ENCODE results near the gene FALEC.

FALEC gene

DNA sequence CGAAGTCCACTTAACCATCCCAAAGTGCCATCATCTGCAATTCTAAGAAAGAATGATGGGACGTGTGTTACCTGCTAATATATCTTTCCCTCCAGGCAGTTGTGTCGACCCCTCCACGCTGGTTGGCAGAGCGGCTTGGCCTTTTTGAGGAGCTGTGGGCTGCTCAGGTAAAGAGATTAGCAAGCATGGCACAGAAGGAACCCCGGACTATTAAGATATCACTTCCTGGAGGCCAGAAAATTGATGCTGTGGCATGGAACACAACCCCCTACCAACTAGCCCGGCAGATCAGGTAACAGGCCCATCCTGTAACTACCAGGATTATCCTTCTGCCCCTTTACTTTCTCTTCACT lies 27.8 kb upstream of the FALEC start:
- no peaks in the 10 kb centered on the region for H3K9me3 Mint-ChIP-seq
- peak overlapping the region; percentile 97 for H3K4me3 Mint-ChIP-seq
- no peak for ATAC-seq (replicated peaks)
- peaks cover 20 to 41% of the 10 kb centered on the region in 2 donors for H3K4me1 Mint-ChIP-seq
- no peaks in the 10 kb centered on the region for H3K27me3 Mint-ChIP-seq
- H3K36me3 Mint-ChIP-seq = peaks cover 39 to 43% of the 10 kb centered on the region in 2 donors
- no peak for DNase-seq
- peak overlapping the region; percentile 100 for H3K27ac Mint-ChIP-seq

DNA sequence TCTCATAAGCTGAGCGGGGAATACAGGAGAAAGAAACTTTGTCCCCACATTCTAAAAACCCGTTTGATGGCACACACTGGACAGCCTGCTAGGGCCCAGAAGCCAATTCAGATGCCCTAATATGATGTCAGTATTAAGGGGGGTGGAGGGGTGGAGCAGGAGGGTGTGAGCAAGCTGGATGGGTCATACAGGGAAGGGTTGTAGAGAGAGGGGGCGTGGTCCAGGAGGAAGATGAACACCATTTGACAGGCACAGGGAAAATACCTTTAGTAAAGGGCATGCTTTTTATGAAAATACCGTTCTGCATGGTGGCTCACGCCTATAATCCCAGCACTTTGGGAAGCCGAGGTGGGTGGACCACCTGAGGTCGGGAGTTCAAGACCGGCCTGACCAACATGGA lies 22.4 kb upstream of the FALEC start:
- H3K4me3 Mint-ChIP-seq = no peak overlapping the region
- H3K4me1 Mint-ChIP-seq = peaks cover 9 to 30% of the 10 kb centered on the region in 2 donors
- peaks cover 68 to 72% of the 10 kb centered on the region in 2 donors for H3K36me3 Mint-ChIP-seq
- H3K9me3 Mint-ChIP-seq = no peaks in the 10 kb centered on the region
- no peak overlapping the region for H3K27ac Mint-ChIP-seq
- no peak for DNase-seq
- no peaks in the 10 kb centered on the region for H3K27me3 Mint-ChIP-seq
- peak in 1 of 2 donors; percentile 87 for ATAC-seq (replicated peaks)

DNA sequence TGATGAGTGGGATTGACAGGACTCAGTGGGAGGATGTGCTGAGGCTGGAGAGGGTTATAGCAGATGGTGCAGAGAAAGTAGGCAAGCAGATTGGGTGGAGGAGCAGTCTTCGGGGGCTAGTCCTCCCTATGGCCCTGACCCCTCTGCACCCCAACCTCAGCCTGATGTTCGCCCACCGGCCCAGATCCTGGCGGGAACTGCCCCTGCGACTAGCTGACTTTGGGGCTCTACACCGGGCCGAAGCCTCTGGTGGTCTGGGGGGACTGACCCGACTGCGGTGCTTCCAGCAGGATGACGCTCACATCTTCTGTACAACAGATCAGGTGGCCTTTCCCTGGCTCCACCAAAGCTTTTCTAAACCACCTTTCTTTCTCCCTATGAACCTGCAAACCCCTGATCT lies 17.2 kb upstream of the FALEC start:
- Mint-ChIP-seq H3K4me1 (peaks cover 2 to 9% of the 10 kb centered on the region in 2 donors), H3K9me3 (no peaks in the 10 kb centered on the region), H3K36me3 (peaks cover 63 to 68% of the 10 kb centered on the region in 2 donors), H3K27me3 (no peaks in the 10 kb centered on the region), H3K27ac (no peak overlapping the region), H3K4me3 (no peak overlapping the region)
- no peak for DNase-seq
- ATAC-seq (replicated peaks) = no peak

DNA sequence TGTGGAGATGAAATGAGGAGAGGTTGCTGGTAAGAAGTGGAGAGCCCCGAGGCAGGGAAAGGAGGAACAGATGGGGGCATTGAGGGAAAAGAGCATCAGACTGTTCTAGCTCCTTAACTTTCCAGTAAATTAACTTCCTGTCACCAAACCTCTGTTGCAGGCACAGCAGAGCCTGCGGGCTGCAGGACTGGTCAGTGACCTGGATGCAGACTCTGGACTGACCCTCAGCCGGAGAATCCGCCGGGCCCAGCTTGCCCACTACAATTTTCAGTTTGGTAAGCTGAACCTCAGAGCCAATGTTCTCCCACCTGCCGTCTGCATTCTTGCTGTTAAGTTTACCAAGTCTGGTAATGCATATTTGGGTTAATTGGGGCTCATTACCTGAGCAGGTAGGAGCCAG lies 10.1 kb upstream of the FALEC start:
- Mint-ChIP-seq H3K27me3 (no peaks in the 10 kb centered on the region), H3K4me1 (peaks cover 8 to 14% of the 10 kb centered on the region in 2 donors), H3K27ac (no peak overlapping the region), H3K36me3 (peaks cover 56 to 60% of the 10 kb centered on the region in 2 donors), H3K9me3 (no peaks in the 10 kb centered on the region), H3K4me3 (no peak overlapping the region)
- ATAC-seq (replicated peaks) (no peak), DNase-seq (no peak)

GRCh38 chr1:150507912-150508864 lies 7.4 kb upstream of the FALEC start, which contains the start of gene ECM1:
Gene ECM1 (plus strand): TSS chr1:150508109. CDS start chr1:150508210, 101 bp downstream.
- DNase-seq (no peak), ATAC-seq (replicated peaks) (peak in 1 of 2 donors; percentile 18)
- peak within 1 kb of the TSS; percentile 66 for H3K27ac Mint-ChIP-seq
- H3K36me3 Mint-ChIP-seq = peaks cover 62 to 68% of the 10 kb centered on the region in 2 donors
- H3K4me3 Mint-ChIP-seq = no peak within 1 kb of the TSS
- no peaks in the 10 kb centered on the region for H3K9me3 Mint-ChIP-seq
- H3K4me1 Mint-ChIP-seq = peaks cover 17 to 21% of the 10 kb centered on the region in 2 donors
- no peaks in the 10 kb centered on the region for H3K27me3 Mint-ChIP-seq

- ATAC-seq (replicated peaks) = no peak
- DNase-seq = no peak
- Mint-ChIP-seq H3K36me3 (peaks cover 60 to 63% of the 10 kb centered on the region in 2 donors), H3K4me1 (peaks cover 19 to 24% of the 10 kb centered on the region in 2 donors), H3K27ac (no peak overlapping the region), H3K4me3 (no peak overlapping the region), H3K9me3 (no peaks in the 10 kb centered on the region), H3K27me3 (no peaks in the 10 kb centered on the region)
These were observed 6.6 kb upstream of the FALEC start for GRCh38 chr1:150508982-150509381.

- ATAC-seq (replicated peaks) (no peak), DNase-seq (no peak)
- Mint-ChIP-seq H3K4me1 (peaks cover 35 to 43% of the 10 kb centered on the region in 2 donors), H3K4me3 (no peak overlapping the region), H3K36me3 (peaks cover 48 to 49% of the 10 kb centered on the region in 2 donors), H3K9me3 (no peaks in the 10 kb centered on the region), H3K27me3 (no peaks in the 10 kb centered on the region), H3K27ac (no peak overlapping the region)
These were observed 4.0 kb upstream of the FALEC start for GRCh38 chr1:150511551-150511950.

- H3K9me3 Mint-ChIP-seq = no peaks in the 10 kb centered on the region
- H3K27me3 Mint-ChIP-seq = no peaks in the 10 kb centered on the region
- peaks cover 43% of the 10 kb centered on the region in 2 donors for H3K36me3 Mint-ChIP-seq
- H3K27ac Mint-ChIP-seq = no peak overlapping the region
- ATAC-seq (replicated peaks) (no peak), DNase-seq (no peak)
- no peak overlapping the region for H3K4me3 Mint-ChIP-seq
- H3K4me1 Mint-ChIP-seq = peaks cover 36 to 48% of the 10 kb centered on the region in 2 donors
These were observed 3.4 kb upstream of the FALEC start for GRCh38 chr1:150511985-150512660.

- no peak overlapping the region for H3K4me3 Mint-ChIP-seq
- DNase-seq (no peak), ATAC-seq (replicated peaks) (no peak)
- peaks cover 38% of the 10 kb centered on the region in 2 donors for H3K36me3 Mint-ChIP-seq
- H3K9me3 Mint-ChIP-seq = no peaks in the 10 kb centered on the region
- H3K27ac Mint-ChIP-seq = no peak overlapping the region
- no peaks in the 10 kb centered on the region for H3K27me3 Mint-ChIP-seq
- H3K4me1 Mint-ChIP-seq = peaks cover 41 to 56% of the 10 kb centered on the region in 2 donors
These were observed 2.7 kb upstream of the FALEC start for GRCh38 chr1:150512846-150513245.

- Mint-ChIP-seq H3K4me1 (peaks cover 39 to 56% of the 10 kb centered on the region in 2 donors), H3K36me3 (peaks cover 34 to 36% of the 10 kb centered on the region in 2 donors), H3K9me3 (no peaks in the 10 kb centered on the region), H3K27ac (no peak overlapping the region), H3K27me3 (no peaks in the 10 kb centered on the region), H3K4me3 (no peak overlapping the region)
- ATAC-seq (replicated peaks) (no peak), DNase-seq (no peak)
These were observed 2.2 kb upstream of the FALEC start for GRCh38 chr1:150513351-150513791.

DNA sequence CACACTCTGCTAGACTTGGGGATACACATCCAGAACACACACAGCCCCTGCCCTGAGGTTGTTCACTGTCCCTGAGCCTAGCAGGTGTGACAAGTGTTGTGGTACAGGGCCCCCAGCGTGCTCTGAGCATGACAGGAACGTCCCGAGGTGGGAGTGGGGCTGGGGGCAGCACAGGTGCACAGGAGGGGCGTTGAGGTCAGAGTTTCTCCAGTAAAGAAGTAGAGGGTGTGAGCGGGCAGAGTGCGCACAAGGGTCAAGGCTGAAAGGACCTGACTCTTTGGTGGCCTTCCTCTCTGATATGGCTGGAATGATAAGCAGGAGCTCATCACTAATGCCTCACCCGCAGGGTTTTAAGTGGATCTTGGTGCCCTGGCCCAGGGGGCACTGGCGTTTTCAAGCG lies 1.3 kb upstream of the FALEC start:
- DNase-seq = no peak
- Mint-ChIP-seq H3K4me1 (peaks cover 39 to 56% of the 10 kb centered on the region in 2 donors), H3K27me3 (no peaks in the 10 kb centered on the region), H3K27ac (no peak overlapping the region), H3K9me3 (no peaks in the 10 kb centered on the region), H3K36me3 (peaks cover 31 to 32% of the 10 kb centered on the region in 2 donors), H3K4me3 (peak overlapping the region; percentile 94 to 99)
- ATAC-seq (replicated peaks) = no peak

GRCh38 chr1:150514913-150515327 lies 632 bp upstream of the FALEC start:
- DNase-seq = no peak
- H3K4me3 Mint-ChIP-seq = peak overlapping the region; percentile 94 to 99
- H3K27me3 Mint-ChIP-seq = no peaks in the 10 kb centered on the region
- peaks cover 28 to 29% of the 10 kb centered on the region in 2 donors for H3K36me3 Mint-ChIP-seq
- H3K4me1 Mint-ChIP-seq = peaks cover 34 to 53% of the 10 kb centered on the region in 2 donors
- H3K9me3 Mint-ChIP-seq = no peaks in the 10 kb centered on the region
- ATAC-seq (replicated peaks) = peak; percentile 1 to 4
- H3K27ac Mint-ChIP-seq = peak overlapping the region; percentile 94

GRCh38 chr1:150516050-150516591 lies 569 bp downstream of the FALEC start:
- Mint-ChIP-seq H3K9me3 (no peaks in the 10 kb centered on the region), H3K4me1 (peaks cover 25 to 43% of the 10 kb centered on the region in 2 donors), H3K4me3 (peak overlapping the region; percentile 94 to 99), H3K27me3 (no peaks in the 10 kb centered on the region), H3K36me3 (peaks cover 19 to 21% of the 10 kb centered on the region in 2 donors), H3K27ac (peak overlapping the region; percentile 94)
- no peak for DNase-seq
- ATAC-seq (replicated peaks) = peak; percentile 9 to 14

- Mint-ChIP-seq H3K9me3 (no peaks in the 10 kb centered on the region), H3K36me3 (peaks cover 16 to 19% of the 10 kb centered on the region in 2 donors), H3K27ac (peak overlapping the region; percentile 94), H3K27me3 (no peaks in the 10 kb centered on the region), H3K4me3 (peak overlapping the region; percentile 94 to 99), H3K4me1 (peaks cover 25 to 43% of the 10 kb centered on the region in 2 donors)
- DNase-seq = peak; percentile 6
- peak; percentile 24 to 33 for ATAC-seq (replicated peaks)
These were observed 1.1 kb downstream of the FALEC start for GRCh38 chr1:150516616-150517015.

Measured in stimulated activated naive B cell treated with anti-CD40 and anti-IgM and Interleukin-4, amounts not matched to agents 10 μg/mL and 1 μg/mL and 100 μg/mL, for 72 hours (primary cell).